ENCODE measurements around the gene PMF1.

DNA sequence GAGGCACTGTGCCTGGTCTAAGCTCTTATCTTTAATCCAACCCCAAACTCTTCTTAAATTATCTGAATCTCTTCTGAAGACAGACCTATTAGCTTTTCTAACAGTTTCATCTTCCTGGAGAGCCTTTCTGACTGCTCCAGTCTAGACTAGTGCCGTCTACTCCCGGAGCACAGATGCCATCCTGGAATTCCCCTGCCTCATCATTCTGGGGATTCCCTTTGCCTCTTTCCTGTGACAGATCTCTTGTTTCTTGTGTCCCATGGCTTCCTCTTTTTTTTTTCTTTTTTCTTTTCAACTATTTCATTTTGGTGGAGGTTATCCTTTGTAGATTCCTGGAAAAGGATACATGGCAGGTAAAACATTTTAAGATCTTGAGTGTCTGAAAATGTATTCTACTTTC, 47.7 kb upstream of the PMF1 start:
- no peak for TF ChIP-seq EZH2 (IDR thresholded peaks at IDR 0.05; ENCODE audit: low read depth, unreplicated experiment)
- no peak for TF ChIP-seq POLR2AphosphoS5 (IDR thresholded peaks at IDR 0.05; ENCODE audit: low read depth)
- TF ChIP-seq, protein P1, sequence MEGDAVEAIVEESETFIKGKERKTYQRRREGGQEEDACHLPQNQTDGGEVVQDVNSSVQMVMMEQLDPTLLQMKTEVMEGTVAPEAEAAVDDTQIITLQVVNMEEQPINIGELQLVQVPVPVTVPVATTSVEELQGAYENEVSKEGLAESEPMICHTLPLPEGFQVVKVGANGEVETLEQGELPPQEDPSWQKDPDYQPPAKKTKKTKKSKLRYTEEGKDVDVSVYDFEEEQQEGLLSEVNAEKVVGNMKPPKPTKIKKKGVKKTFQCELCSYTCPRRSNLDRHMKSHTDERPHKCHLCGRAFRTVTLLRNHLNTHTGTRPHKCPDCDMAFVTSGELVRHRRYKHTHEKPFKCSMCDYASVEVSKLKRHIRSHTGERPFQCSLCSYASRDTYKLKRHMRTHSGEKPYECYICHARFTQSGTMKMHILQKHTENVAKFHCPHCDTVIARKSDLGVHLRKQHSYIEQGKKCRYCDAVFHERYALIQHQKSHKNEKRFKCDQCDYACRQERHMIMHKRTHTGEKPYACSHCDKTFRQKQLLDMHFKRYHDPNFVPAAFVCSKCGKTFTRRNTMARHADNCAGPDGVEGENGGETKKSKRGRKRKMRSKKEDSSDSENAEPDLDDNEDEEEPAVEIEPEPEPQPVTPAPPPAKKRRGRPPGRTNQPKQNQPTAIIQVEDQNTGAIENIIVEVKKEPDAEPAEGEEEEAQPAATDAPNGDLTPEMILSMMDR (conservative IDR thresholded peaks at IDR 0.05; ENCODE audit: low read depth in 2 of 2): no peak
- TF ChIP-seq CREB1 (CRISPR knock-in tag; IDR thresholded peaks at IDR 0.05; ENCODE audit: low read depth): no peak
- TF ChIP-seq EZH2phosphoT487 (IDR thresholded peaks at IDR 0.05; ENCODE audit: unreplicated experiment): no peak
